Measurements from ENCODE around the gene JADE3.

- TF ChIP-seq, protein P1, sequence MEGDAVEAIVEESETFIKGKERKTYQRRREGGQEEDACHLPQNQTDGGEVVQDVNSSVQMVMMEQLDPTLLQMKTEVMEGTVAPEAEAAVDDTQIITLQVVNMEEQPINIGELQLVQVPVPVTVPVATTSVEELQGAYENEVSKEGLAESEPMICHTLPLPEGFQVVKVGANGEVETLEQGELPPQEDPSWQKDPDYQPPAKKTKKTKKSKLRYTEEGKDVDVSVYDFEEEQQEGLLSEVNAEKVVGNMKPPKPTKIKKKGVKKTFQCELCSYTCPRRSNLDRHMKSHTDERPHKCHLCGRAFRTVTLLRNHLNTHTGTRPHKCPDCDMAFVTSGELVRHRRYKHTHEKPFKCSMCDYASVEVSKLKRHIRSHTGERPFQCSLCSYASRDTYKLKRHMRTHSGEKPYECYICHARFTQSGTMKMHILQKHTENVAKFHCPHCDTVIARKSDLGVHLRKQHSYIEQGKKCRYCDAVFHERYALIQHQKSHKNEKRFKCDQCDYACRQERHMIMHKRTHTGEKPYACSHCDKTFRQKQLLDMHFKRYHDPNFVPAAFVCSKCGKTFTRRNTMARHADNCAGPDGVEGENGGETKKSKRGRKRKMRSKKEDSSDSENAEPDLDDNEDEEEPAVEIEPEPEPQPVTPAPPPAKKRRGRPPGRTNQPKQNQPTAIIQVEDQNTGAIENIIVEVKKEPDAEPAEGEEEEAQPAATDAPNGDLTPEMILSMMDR (IDR thresholded peaks at IDR 0.05; ENCODE audit: low read length): peak; percentile 58
- no peak for TF ChIP-seq EZH2phosphoT487 (IDR thresholded peaks at IDR 0.05; ENCODE audit: low read length)
- no peak for TF ChIP-seq EZH2 (optimal IDR thresholded peaks at IDR 0.05; ENCODE audit: low read depth, low read length)
Measured at GRCh38 chrX:46903458-46904242, 8.6 kb upstream of the JADE3 start.

All from MM.1S (cell line).